PC-9 (cell line): ENCODE data around the gene MAGEB4. TPM values are rescaled to one million over a fixed set of nuclear protein-coding genes. Genes with fewer than 3 reads are reported as not detected.

ENCODE experiments used
- BruUV-seq: library from RNA; stranded (reverse); fragments of 400-500 nt; replicated peaks from 2 replicates; lab custom pipeline; 2021; lab: Mats Ljungman, UMichigan
- CTCF ChIA-PET: fragments of 300-600 bp; sonication (Branson Sonifier 250); formaldehyde crosslinking; loops from one replicate; lab custom pipeline; 2022; ENCODE audit warnings: antibody characterized with exemption; lab: Charles Lee
- POLR2A ChIA-PET: fragments of 300-600 bp; sonication (Branson Sonifier 250); formaldehyde crosslinking; loops from one replicate; lab custom pipeline; 2022; ENCODE audit warnings: antibody characterized with exemption; ENCODE audit not compliant: unreplicated experiment; lab: Charles Lee
- DNase-seq, 2 experiments: peaks; one replicate each; pipeline versions ENCODE4 v3.0.0 to v3.0.0-alpha.2; 2015 to 2022; ENCODE audit warnings: mixed read lengths in 1 of 2
- H2AFZ ChIP-seq: fragments of 200-600 bp; sonication (generic); 2 replicates; pipeline ENCODE4 v1.8.1; 2017; ENCODE audit warnings: antibody characterized with exemption
- H3F3A ChIP-seq: fragments of 200-600 bp; sonication (generic); 2 replicates; pipeline ENCODE4 v1.8.1; 2017; ENCODE audit warnings: antibody characterized with exemption, mild to moderate bottlenecking, low read depth; ENCODE audit not compliant: insufficient read depth
- H3K27ac ChIP-seq: fragments of 200-600 bp; sonication (generic); 2 replicates; pipeline ENCODE4 v1.6.1; 2016; ENCODE audit warnings: mixed run types
- H3K27me3 ChIP-seq: fragments of 200-600 bp; sonication (generic); 2 replicates; pipeline ENCODE4 v1.6.1; 2016; ENCODE audit warnings: low read depth, mixed run types; ENCODE audit not compliant: insufficient read depth
- H3K36me3 ChIP-seq: fragments of 200-600 bp; sonication (generic); 2 replicates; pipeline ENCODE4 v1.6.1; 2016; ENCODE audit warnings: low read depth, mixed run types
- H3K4me1 ChIP-seq: fragments of 200-600 bp; sonication (generic); replicated peaks from 2 replicates; pipeline ENCODE4 v1.6.1; 2016; ENCODE audit warnings: mixed run types; ENCODE audit not compliant: insufficient read depth
- H3K4me2 ChIP-seq: fragments of 200-600 bp; sonication (generic); 2 replicates; pipeline ENCODE4 v1.6.1; 2017; ENCODE audit warnings: mixed run types
- H3K4me3 ChIP-seq: fragments of 200-600 bp; sonication (generic); 2 replicates; pipeline ENCODE4 v1.6.1; 2016; ENCODE audit warnings: mixed run types
- H3K79me2 ChIP-seq: fragments of 200-600 bp; sonication (generic); 2 replicates; pipeline ENCODE4 v1.6.1; 2017; ENCODE audit warnings: low read depth, mixed run types
- H3K9me2 ChIP-seq: fragments of 200-600 bp; sonication (generic); 2 replicates; pipeline ENCODE4 v1.8.1; 2017; ENCODE audit warnings: mild to moderate bottlenecking; ENCODE audit not compliant: insufficient read depth
- H3K9me3 ChIP-seq: fragments of 200-600 bp; sonication (generic); 2 replicates; pipeline ENCODE4 v1.8.1; 2016; ENCODE audit warnings: low read depth; ENCODE audit not compliant: insufficient read depth
- H4K20me1 ChIP-seq: fragments of 200-600 bp; sonication (generic); 2 replicates; pipeline ENCODE4 v1.8.1; 2017; ENCODE audit not compliant: insufficient read depth
- CTCF ChIP-seq: fragments of 200-600 bp; sonication (generic); conservative IDR thresholded peaks from 2 replicates; pipeline ENCODE4 v1.6.1; 2017; ENCODE audit warnings: mixed run types, antibody characterized with exemption, mild to moderate bottlenecking, moderate library complexity
- EZH2 ChIP-seq: fragments of 200-600 bp; sonication (generic); IDR thresholded peaks from 2 replicates; pipeline ENCODE4 v1.8.0; 2017; ENCODE audit warnings: antibody characterized with exemption, low read depth
- intact Hi-C: fragments of 100-400 bp; cut with micrococcal nuclease; formaldehyde crosslinking; loops from one replicate; pipeline ENCODE4 v1.10.0; 2022; ENCODE audit not compliant: unreplicated experiment
- total RNA-seq: library from RNA; stranded (reverse); gene quantifications from 2 replicates; pipeline ENCODE4 v1.2.3, GENCODE V29; 2021

MAGEB4 gene
- total RNA-seq, 1 experiment from 2014 or later = not detected

GRCh38 chrX:30278365-30278764 lies 36.6 kb downstream of the MAGEB4 start:
- CTCF ChIA-PET = no interaction called here
- no peaks in the 10 kb centered on the region for H3K79me2 ChIP-seq
- peaks cover 5% of the 10 kb centered on the region; the same call in 1 of the 2 replicates for H3K36me3 ChIP-seq
- H3K27ac ChIP-seq = no peak overlapping the region
- H3K9me2 ChIP-seq = no peaks in the 10 kb centered on the region
- H2AFZ ChIP-seq = no peak overlapping the region
- no peak for DNase-seq
- no peaks in the 10 kb centered on the region for H4K20me1 ChIP-seq
- no peak overlapping the region for H3K4me3 ChIP-seq
- peaks cover 8% of the 10 kb centered on the region; the same call in 1 of the 2 replicates for H3K9me3 ChIP-seq
- TF ChIP-seq CTCF (no peak), EZH2 (no peak)
- no TSS peak for BruUV-seq
- H3K4me2 ChIP-seq = no peak overlapping the region
- POLR2A ChIA-PET = no interaction called here
- peaks cover 7% of the 10 kb centered on the region for H3F3A ChIP-seq
- H3K27me3 ChIP-seq = no peaks in the 10 kb centered on the region
- intact Hi-C loops = loop anchor here (5.0 kb wide), 1 partner anchor 209 kb away; no protein-coding TSS in a partner anchor
- peaks cover 16% of the 10 kb centered on the region for H3K4me1 ChIP-seq

DNA sequence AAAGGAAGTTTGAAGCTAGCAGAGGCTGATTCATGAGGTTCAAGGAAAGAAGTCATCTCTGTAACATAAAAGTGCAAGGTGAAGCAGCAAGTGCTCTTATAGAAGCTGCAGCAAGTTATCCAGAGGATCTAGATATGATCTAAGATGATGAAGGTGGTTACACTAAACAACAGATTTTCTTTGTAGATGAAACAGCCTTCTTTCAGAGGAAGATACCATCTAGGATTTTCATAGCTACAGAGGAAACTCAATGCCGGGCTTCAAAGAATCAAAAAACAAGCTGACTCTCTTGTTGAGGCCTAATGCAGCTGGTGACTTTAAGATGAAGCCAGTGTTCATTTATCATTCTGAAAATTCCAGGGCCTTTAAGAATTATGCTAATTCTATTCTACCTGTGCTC lies 38.6 kb downstream of the MAGEB4 start:
- TF ChIP-seq CTCF = no peak
- no peak for TF ChIP-seq EZH2
- ChIA-PET CTCF (no interaction called here), POLR2A (interaction anchor here (0.5 to 0.7 kb wide), 4 partner anchors 20 to 588 kb away, joined by 3 to 5 read pairs (median 4); no protein-coding TSS in a partner anchor)
- H3K79me2 ChIP-seq = no peaks in the 10 kb centered on the region
- H3F3A ChIP-seq = peaks cover 15% of the 10 kb centered on the region
- H3K4me3 ChIP-seq = no peak overlapping the region
- no peaks in the 10 kb centered on the region for H4K20me1 ChIP-seq
- no peak overlapping the region for H3K27ac ChIP-seq
- H3K9me3 ChIP-seq = peaks cover 8% of the 10 kb centered on the region
- H3K27me3 ChIP-seq = no peaks in the 10 kb centered on the region
- intact Hi-C loops = no loop called here
- no TSS peak for BruUV-seq
- no peak overlapping the region for H3K4me2 ChIP-seq
- H3K36me3 ChIP-seq = peaks cover 5% of the 10 kb centered on the region; the same call in 1 of the 2 replicates
- no peaks in the 10 kb centered on the region for H3K9me2 ChIP-seq
- no peak overlapping the region for H2AFZ ChIP-seq
- H3K4me1 ChIP-seq = peaks cover 28% of the 10 kb centered on the region
- DNase-seq = no peak

DNA sequence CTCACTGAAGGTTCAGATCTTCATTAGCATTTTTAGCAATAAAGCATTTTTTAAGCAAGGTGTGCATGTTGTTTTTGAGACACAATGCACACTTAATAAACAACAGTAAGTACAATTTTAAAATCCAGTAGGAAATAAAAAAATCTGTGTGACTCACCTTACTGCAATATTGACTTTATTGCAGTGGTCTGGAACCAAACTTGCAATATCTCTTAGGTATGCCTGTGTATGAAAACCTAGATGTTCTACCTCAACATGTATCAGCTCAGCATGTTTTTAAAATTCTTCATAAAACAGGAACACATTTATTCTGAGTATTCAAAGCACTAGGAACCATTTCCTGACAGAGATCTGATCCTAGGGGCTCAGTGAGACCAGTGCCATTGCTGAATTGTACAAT lies 40.7 kb downstream of the MAGEB4 start:
- peak in 1 of 2 experiments; percentile 46 for DNase-seq
- no peaks in the 10 kb centered on the region for H4K20me1 ChIP-seq
- ChIA-PET CTCF (no interaction called here), POLR2A (interaction anchor here (0.6 to 0.7 kb wide), 2 partner anchors 22 to 29 kb away, joined by 3 read pairs; no protein-coding TSS in a partner anchor)
- H3F3A ChIP-seq = peaks cover 15% of the 10 kb centered on the region
- H3K4me3 ChIP-seq = no peak overlapping the region
- no peaks in the 10 kb centered on the region for H3K9me2 ChIP-seq
- peaks cover 17% of the 10 kb centered on the region for H3K9me3 ChIP-seq
- H3K4me2 ChIP-seq = no peak overlapping the region
- peaks cover 5% of the 10 kb centered on the region; the same call in 1 of the 2 replicates for H3K36me3 ChIP-seq
- peak overlapping the region; percentile 99 for H3K27ac ChIP-seq
- TF ChIP-seq CTCF (no peak), EZH2 (no peak)
- peaks cover 28% of the 10 kb centered on the region for H3K4me1 ChIP-seq
- no peaks in the 10 kb centered on the region for H3K79me2 ChIP-seq
- no peaks in the 10 kb centered on the region for H3K27me3 ChIP-seq
- no TSS peak for BruUV-seq
- no peak overlapping the region for H2AFZ ChIP-seq
- intact Hi-C loops = no loop called here
